ENCODE data around the gene SLCO3A1.
A peak's percentile ranks its signal among the peaks of the same experiment; 100 is the strongest.
"Not testable (repeated sequence)": the region's sequence is repeated elsewhere in the genome, so short reads cannot be mapped to it uniquely, and the experiment has no call there.

Gene SLCO3A1

DNA sequence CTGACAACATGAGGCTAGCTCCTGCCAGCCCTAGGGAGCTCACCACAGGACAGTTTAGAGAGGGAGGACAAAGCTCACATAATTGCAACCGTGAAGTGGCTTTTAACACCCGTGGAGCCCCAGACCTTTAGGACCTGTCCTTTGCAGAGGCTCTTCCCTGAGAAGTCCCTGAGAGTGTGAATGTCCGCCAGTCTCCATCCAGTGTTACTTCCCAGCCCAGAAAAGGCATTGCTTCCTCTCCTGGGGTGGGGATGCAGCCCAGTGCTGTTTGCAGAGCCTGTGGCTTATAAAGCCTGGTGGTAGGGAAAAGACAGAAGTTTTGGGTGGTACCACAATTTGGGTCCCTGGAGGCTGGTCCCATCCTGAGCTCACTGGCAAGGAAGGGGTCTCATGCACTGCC is 182.0 kb downstream of the SLCO3A1 start:
- no peak for DNase-seq (ENCODE audit: low spot score)

DNA sequence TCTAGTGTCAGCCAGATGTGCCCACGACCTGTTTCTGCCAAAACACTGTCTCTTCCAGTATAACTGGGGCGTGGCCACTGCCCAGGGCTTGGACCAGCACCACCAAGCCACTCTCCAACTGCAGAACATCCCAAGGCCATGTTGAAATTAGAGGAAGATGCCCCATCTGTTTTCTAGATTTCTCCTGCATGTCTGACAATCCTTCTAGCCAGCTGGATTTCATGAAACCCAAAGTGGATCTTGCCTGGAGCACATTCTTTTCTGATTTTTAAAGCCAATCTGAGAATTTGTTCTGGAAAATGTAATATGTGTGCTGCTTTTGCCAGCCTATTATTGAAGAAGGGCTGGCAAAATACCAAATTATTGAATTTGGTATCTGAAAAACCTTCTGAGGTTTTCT is 182.5 kb downstream of the SLCO3A1 start:
- no peak for DNase-seq (ENCODE audit: low spot score)

DNA sequence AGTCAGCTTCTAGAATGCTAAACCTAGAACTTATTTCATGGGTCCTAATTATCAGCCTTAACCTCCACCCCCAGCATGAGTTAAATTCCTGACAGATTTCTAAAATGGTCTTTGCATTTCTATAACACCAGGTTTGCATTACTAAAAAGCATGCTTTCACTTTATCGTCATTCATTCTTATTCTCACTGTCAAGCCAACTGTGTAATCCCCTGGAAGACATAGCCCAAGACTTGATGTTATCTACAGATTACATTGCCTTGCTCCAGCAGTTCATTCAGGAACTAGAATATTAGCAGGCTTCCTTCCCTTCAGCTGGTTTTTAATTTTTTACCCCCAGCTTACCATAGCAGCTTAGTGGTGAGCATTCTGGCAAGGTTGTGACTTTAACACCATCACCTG is 184.0 kb downstream of the SLCO3A1 start:
- DNase-seq (ENCODE audit: low spot score): no peak

DNA sequence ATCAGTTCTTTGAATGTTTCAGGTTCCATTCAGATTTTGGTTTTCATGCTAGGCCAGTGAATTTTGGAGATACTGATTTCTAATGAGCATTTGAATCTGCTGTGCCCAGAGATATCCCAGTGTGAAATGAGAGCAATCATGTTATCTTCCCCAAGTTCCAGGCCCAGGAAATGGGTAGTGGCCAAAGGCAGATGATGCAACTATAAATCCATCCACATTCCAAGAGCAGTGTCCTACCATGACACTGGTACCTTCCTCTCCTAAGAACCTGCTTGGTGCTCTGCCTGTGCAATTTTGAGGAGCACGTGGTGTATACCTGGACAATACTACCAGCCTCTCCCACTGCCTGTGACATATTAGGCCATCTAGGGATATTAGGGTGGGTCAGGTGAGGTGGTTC is 186.8 kb downstream of the SLCO3A1 start:
- DNase-seq (ENCODE audit: low spot score): no peak

DNA sequence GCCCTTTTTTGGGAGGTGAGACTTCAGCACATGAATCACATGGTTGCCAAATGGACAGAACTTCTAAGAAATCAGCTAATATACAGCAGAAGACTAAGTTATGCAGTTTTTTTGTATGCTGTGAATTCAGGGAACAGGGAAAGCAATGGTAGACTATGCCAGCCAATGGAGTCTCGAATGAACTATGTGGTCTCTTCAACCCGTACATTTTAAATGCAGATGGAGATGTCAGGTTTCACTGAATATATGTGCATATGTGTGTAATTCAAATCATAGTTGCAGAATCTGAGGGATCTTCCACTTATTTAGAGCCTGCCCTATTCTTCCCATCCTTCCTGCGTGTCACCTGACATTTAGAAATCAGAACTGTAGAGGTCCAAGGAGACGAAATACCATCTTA is 187.9 kb downstream of the SLCO3A1 start:
- DNase-seq (ENCODE audit: low spot score): no peak

DNA sequence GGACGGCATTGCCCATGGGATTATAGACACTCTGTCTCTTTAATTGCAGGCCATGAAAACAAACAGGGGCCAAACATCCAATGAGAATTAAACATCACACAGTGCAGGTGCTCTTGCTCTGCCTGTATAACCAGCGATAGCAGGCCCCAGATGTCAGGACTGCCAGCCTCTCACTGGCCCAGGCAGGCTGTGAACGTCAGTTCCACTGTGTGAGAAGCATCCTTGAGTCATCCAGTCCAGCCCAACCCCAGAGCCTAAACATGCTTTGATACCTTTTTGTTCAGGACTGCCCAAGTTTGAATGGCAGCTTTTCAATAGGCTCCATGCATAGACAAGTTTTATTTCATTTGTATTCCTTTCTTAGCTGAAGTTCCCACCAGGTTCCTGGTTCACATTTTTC is 189.8 kb downstream of the SLCO3A1 start:
- no peak for DNase-seq (ENCODE audit: low spot score)

DNA sequence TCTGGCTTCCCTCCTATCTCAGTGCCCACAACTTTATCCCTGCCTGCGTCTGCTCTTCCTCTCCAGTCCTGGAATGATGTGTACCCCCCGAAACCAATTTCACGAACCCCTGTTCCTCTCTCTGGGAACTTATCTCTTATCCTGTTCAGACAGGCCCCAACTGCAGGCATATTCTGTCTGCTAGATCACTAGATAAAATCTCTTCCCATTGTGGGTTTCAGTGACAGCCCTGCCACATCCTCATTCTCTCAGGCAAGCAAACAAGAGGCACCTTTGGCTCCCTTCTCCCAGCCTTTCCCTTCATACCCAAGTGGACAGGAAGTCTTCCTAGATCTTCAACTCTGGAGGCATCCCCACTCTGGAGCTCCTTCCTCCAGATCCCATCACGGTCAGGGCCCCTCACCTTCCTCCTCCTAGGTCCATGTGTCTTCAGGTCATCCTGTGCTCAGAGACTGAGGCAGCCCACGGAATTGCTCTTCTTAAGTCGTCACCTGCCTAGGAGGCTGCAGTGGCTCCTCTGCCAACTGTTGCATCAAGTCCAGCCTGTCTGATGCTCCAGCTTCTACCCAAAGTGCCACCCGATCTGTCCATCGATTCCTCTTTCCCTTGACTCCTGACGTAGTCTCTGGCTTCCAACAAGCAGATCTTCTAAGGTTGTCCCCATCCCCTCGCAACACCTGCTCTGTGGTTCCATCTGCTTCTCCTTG is 190.8 kb downstream of the SLCO3A1 start:
- DNase-seq (ENCODE audit: low spot score): no peak

DNA sequence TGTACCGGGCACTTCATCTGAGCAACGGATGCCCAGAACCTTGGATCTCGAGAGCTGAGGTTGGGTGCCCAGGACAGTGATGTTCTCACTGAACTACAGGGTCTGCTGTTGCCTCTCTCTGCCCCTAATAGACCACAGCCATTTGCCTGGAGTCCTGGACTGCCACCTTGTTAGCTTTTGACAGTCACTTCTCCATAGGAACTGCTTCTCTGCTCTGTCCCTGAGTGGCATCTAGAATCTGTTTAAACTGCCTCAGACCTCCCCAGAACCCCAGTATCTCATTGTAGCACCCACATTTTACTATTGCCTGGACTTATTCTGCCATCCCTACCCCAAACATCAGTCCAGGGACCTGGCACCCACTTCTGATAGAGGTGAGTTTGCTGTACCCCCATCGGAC is 194.4 kb downstream of the SLCO3A1 start:
- no peak for DNase-seq (ENCODE audit: low spot score)

DNA sequence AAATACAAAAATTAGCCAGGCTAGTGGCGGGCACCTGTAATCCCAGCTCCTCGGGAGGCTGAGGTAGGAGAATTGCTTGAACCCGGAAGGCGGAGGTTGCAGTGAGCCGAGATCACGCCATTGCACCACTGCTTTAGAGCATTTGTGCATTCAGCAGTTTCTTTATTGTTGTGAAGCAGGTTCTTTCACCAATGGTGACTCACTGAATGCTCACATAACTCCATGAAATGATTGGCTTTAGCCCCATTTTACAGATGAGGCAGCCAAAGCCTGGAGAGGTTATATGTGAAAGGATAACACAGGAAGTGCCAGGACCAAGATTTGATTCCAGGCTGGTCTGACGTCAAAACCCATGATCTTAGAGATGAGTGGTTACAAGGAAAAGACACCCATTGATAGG is 195.2 kb downstream of the SLCO3A1 start:
- DNase-seq (ENCODE audit: low spot score): no peak

DNA sequence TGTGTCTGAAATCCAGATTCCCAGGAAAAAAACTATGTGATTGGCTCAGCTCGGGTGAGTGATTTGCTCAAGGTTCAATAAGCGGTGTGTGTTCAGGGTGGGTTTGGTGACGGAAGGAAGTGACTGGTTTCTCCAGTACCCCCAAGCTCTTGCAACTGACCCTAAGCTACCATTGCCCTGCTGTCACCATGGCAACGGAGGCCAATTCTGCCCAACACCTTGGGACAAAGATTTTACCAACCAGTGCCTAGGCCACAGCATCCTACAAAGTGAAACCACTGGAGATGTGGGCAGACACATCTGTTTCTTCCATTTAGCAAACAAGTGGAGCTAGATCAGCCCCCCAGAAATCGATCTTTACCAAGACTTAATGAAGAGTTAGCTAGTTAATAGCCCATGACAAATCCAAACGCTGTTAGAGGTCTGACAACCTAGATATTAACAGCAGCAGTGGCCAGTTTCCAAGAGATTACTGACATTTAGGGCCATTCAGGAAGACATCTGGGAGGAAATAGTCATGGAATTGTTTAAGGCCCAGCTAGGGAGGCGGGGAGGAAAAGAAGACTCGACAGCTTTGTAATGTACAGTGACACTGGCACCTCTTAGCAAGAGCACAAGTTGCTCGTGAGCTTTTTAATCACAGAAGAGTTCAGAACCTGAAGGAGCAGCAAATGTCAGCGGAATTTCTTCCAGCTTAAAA is 195.9 kb downstream of the SLCO3A1 start:
- DNase-seq (ENCODE audit: low spot score): no peak

DNA sequence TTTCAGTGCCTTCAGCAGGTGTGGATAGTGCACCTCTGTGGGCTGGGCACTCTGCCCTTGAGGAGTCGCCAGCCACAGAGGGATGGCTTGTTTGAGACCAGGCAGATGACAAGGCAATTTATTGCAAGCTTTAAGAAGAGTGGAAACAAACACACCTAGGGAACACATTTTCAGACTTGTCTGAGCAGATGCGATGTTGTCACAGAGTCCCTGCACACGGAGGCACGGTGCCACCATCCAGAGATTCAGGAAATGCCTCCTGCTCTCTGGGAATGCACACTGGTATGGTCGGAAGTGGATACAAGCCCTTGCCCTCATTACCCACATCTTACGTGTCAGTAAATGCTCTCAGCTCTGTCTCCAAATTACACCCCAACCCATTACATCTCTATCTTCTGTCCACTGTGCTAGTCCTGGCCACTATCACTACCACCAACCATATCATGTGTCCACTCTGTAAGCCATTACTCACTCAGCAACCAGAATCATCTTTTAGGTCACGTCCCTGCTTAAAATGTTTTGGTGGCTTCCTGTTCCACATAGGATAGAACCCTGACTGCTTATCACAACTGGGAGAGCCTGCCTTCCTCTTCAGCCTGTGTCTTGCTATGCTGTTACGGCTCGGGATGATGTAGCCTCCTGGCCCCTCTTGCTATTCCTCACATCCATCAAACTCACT is 196.9 kb downstream of the SLCO3A1 start:
- DNase-seq (ENCODE audit: low spot score): no peak

DNA sequence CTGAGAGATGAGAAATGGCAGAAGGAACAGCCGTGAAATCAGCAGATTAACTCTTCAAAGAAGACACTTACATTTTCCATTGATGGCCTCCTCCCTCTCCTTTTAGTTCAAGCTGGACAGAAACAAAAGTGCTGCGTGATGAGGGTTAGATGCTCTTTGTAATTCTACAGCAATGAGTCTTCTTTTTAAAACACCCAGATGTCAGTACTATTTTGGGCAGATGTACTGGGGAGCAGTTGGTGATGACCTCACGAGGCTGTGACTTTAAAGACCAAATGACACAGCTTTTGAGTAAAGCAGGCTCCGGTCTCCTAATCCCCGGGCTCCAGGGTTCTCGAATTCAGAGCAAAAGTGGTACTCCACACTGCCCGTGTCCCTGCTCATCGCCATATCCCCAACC is 198.2 kb downstream of the SLCO3A1 start:
- no peak for DNase-seq (ENCODE audit: low spot score)

DNA sequence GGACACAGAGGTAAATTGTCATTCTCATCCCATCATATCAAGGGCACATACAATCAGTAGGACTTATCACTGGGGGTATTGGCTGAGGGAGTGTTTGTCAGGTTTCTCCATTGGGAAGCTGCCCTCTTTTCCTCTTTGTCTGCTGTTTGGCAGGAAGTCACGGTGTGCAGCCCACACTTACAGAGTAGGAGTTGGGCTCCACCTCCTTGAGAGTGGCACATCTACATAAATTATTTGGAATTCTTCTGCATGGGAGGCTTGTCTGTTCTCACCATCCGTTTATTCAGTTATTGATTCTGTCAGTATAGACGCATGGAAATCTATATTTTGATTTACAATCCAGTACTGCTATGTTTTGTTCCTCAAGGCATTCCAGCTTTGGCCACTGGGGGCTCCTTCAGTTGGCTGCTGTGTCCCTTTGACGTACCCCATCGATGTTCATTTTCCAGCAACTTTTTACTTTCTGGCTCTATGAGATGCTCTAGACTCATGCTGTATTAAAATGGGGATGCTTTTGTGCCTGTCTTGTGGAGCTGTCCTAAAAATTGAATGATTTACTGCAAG is 200.3 kb downstream of the SLCO3A1 start:
- no peak for DNase-seq (ENCODE audit: low spot score)

DNA sequence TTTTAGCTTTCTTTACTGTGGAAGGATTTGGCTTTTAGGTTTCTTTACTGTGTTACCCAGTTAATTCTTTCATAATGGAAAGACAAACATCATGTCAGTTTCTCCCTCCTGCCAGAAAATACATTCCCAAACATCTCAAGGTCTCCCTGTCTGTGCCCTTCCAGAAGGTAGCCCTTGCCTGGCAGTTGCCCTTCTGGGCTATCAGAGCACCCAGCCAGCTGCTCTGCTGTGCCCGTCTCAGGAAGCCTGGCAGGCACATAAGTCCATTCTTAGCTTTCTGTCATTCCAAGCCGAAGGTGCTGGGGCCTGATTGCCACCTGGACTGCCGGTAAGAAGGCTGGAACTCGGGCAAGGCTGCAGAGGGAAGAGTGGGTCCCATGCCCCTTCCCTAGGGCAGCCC is 203.4 kb downstream of the SLCO3A1 start:
- DNase-seq (ENCODE audit: low spot score): no peak

DNA sequence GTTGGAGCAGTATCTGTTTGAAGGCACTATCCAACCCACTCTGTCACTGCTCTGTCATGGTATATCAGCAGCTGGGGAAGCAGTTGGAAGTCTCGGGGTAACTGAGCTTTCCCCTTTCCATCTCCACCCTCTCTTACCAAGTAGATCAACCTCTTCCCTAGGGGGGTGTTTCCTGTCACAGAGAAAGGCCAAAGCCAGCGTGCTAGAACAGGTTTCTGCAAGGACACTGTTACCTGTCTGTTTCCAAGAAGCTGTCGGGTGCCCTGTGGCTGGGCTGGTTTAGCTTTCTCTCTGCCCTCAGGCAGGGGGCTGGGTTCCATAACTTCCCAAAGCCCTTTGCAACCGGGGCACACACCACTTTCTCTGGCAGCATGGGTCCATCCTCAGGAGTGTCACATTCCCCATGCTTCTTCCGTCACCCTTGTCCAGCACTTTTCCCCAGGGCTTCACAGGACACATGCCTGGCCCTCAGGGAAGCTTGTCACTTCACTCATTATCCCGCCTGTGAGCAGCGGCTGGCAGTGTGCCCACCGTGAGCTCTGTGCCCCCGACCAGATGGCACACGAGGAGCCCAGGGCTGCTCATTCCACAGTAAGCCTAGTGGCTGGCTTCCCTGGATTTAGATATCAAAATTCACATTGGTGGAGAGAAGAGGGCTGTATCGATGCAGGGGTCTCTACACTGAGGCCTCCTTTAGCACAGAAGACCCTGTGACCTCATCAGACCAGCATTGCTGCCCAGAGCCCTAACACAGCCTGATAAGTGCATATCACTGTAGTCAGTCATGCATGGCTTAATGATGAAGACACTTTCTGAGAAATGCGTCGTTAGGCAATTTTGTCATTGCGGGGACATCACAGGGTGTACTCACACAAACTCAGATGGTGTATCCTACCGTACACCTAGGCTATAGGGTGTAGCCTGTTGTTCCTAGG is 205.8 kb downstream of the SLCO3A1 start:
- peak; percentile 69 for DNase-seq (ENCODE audit: low spot score)

DNA sequence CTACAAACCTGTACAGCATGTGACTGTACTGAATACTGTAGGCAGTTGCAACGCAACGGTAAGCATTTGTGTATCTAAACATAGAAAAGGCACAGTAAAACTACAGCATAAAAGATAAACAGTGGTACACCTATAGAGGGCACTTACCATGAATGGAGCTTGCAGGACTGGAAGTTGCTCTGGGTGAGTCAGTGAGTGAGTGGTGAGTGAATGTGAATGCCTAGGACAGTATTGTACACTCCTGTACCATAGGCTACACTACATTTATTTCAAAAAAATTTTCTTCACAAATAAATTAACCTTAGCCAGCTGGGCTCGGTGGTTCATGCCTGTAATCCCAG is 206.4 kb downstream of the SLCO3A1 start:
- not testable (repeated sequence) for DNase-seq (ENCODE audit: low spot score)

DNA sequence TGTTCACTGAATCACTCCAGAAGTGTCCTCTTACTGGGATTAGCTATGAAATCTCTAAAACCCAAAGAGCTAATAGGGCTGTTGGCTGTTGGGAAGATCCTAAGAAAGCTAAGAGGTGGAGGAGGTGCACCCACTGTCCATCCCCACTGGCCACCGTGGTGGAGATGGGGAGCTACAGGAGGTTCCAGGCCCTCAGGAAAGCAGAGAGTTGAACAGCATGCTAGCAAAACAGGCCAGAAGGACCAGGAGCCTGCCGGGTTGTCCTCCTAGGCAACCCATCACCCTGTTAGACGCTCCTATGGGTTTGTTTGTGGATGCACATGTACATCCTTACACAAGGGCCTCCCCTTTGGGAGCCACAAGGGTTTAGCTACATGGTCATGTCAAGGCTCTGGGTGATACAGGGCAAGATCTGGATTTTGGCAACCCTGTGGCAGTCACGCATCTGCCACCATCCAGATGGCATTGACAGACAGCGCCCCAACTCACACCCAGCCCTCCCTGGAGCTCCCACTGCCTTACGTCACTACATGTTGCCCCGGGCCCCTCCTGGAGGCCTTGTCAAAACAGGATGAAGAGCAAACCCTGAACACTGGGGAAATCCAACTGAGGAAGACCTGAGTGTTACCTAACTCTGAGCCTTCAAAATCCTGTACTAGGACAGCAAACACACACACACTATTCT is 208.1 kb downstream of the SLCO3A1 start:
- no peak for DNase-seq (ENCODE audit: low spot score)

DNA sequence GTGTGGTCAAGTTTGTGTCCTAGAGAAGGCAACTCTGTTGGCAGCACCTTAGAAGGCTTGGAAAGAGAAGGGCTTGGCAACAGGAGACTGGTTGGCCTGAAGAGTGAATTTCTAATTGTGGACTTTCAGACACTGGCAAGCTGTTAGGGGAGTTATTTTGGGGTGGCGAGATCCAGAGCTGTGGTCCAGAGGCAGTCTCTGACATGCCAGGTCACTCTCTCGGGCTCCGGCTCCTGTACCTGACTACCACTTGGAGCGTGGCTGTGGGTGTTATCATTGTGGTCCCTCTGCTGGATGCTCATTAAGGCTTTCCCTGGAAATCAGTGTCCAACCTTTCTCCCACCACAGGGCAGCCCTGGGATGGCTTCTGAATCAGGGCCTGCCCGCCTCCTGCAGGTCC is 209.0 kb downstream of the SLCO3A1 start:
- peak; percentile 32 for DNase-seq (ENCODE audit: low spot score)

DNA sequence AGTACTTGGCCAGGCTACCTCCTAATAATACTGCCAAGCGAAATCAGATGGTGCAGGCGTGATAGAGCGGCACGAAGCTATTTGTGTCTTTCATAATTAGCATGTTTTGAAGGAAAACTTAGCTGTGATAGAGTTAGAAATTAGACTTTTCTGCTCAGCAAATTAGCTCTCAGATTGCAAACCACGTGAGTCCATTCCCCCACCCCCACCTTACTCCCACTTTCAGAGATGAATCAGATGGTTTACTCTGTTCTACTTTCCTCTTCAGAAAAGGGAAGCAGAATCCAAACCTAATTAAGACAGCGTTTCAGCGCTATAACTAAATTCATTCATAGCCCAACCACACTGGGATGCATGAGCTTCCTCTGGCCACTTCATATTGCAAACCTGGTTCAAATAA is 214.6 kb downstream of the SLCO3A1 start:
- no peak for DNase-seq (ENCODE audit: low spot score)

DNA sequence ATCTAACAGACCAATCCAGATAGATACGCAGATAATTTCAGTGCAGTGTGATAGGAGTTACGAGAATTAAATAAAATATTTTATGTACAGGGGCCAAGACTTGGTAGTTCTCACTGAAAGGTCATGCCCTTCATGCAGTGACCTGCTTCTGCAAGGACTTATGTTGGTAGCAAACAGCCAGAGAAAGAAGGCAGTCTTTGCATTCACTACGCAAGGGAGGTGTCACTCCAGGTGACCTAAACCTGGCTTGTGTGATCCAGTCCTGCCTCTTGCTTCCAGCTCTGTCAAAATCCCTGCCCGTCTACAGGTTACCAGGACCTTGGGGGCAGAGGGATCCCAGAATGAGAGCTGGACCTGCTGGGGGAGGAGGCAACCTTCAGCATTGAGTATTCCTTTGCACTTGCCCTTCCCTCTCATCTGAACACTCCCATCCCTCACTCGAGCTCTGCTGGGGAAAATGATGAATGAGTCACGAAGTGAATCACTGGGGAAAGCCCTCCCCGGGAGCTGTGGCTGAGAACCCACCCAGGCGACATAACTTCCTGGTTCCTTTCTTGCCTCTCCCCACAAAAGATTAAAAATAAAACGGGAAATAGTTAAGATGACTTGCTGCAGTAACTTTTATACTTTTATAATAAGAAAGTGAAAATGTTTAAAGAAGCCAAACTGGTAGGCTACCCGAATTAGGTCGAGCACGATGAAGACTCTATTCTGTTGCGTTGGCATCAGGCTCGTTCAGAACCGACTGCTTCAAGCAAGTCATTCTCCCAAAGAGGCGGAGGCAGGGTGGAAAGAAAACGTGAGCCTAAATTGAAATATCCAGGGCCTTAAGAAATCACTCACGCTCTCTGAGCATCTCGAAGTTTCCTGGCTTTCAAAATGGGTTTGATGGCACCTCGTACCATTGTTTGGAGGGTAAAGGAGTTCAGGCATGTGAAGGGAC is 216.1 kb downstream of the SLCO3A1 start:
- no peak for DNase-seq (ENCODE audit: low spot score)
